Raji (cell line): ENCODE data around the gene MEN1.

Experiments
- POLR2A ChIP-seq: IDR thresholded peaks from 2 replicates; pipeline ENCODE4 v1.6.1; 2011; ENCODE audit warnings: low read depth, low read length, control low read depth; ENCODE audit not compliant: insufficient read depth

Gene MEN1

DNA sequence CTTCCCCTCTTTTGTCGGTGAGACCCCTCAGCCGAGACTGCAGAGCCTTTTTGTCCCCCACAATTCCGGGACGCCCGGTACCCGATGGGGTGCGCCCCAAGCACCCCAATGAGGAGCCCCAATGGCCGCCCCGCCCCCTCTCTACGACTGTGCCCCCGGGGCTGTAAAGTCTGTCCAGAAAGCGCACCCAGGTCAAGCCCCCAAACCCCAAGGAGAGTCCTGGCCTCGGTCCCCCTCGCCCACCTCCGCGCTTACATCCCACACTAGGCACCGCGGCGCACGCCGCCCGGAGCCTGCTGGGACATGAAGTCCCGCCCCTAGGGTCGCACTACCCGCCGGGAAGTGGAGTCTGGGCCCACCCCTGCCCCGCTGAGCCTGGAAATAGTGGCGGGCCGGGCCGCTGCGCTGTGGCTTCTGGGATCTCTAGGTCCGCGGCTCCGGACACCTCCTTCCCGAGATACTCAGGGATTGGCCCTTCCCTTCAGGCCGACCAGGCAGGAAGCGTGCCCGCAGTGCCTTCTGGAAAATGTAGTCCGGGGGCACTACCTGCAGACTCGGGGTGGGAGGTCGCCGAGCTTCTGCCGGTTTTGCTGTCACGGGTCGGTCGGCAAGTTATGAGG is at the start of gene MEN1:
TSS of gene MEN1 (minus strand) at position 281 of the 620 bp plus-strand sequence. CDS start 442 bp downstream, outside the sequence.
- peak; percentile 85 for TF ChIP-seq POLR2A

DNA sequence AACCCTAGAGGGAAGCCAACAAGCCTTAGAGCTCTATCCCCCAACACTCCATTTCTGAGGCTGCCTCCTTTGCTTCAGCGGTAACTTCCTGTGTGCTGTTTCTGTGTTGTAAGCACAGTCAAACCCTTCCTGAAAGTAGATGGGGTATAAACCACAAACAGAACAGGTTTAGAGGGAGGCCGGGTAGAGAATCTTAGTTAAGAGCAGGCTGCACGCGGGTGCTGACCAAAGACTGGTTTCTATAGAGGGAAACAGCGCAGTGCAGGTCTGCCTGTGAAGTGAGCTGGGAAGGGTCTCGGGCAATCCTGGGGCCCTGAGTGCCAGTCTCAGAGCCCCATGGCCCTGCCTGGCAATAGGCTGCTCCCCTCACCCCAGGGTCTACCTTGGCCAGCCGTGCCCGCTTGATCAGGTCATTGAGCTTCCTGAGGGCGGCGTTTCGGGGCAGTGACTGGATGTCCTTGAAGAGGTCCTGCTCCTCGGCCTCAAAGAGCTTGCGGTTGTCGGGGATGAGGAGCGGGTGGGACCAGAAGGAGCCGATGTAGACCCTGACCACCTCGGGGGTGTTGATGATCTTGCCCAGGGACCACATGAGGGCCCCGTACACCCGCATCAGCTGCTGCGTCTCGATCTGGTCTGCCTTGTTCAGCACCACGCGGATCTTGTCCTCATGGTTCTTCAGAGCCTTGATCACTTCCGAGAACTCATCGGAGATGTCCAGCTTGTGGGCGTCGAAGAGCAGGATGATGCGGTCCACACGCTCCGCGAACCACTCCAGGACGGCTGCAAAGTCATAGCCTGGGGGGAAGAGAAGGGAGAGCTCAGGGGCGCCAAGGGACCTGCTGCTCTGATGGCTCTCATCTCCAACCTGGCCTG is 49.4 kb upstream of the MEN1 start:
- TF ChIP-seq POLR2A = 0 out of 2 replicates have a peak, but pooled peaks have one; percentile 27

GRCh38 chr11:64858467-64859263 is 48.3 kb upstream of the MEN1 start:
- TF ChIP-seq POLR2A = no peak

DNA sequence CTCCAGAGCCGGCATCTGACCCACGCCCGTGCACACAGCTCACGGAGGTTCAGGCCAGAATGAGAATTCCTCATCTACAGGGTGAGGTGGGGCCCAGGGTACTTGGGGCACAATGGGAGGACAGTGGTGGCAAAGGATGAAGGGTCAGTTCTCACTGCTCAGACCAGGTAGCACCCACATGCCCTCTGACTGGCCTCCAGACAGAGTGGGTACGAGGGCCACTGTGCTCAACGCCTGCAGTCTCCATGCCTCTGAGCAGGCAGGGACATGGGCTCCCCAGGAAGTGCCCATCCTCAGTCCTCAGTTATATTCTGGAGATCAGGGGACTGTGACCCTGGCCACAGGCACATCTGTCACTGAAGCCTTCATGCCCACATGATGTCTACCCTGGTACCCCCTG is 47.1 kb upstream of the MEN1 start:
- TF ChIP-seq POLR2A = no peak

DNA sequence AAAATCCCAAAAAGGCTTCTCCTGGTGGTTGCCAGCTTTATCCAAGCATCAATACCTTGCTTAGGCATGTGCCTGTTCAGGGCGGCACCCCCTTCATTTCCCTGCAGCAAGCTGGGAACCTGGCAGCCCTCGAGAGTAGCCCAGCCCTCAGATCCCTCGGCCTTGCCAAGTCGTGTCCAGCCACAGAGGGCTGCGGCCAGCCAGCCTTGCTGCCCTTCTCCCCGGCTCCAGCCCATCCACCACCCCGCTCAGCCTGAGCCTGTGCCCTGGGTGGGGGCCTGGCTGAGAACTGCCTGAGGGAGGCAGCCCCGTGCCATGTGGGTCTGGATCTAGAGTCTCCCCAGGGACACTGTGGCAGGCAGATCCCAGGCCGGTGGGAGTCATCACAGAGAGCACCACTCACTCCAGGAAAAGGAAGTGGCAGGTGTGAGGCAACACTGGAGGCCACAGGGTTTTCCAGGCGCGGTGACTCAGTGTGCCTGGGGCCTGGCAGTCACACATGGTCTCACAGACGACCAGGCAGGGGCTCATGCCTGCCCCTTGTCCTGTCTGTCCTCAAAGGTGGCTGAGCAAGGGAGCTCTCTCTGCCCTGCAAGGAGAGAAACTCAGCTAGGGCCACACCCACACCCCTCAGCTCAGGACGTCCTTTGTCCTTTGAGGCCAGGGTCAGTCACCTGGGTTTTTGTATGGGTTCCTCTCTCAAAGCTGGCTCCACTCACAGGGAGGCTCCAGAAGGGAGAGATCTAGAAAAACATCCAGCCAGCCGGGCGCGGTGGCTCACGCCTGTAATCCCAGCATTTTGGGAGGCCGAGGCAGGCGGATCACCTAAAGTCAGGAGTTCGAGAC is 46.3 kb upstream of the MEN1 start:
- TF ChIP-seq POLR2A = no peak

DNA sequence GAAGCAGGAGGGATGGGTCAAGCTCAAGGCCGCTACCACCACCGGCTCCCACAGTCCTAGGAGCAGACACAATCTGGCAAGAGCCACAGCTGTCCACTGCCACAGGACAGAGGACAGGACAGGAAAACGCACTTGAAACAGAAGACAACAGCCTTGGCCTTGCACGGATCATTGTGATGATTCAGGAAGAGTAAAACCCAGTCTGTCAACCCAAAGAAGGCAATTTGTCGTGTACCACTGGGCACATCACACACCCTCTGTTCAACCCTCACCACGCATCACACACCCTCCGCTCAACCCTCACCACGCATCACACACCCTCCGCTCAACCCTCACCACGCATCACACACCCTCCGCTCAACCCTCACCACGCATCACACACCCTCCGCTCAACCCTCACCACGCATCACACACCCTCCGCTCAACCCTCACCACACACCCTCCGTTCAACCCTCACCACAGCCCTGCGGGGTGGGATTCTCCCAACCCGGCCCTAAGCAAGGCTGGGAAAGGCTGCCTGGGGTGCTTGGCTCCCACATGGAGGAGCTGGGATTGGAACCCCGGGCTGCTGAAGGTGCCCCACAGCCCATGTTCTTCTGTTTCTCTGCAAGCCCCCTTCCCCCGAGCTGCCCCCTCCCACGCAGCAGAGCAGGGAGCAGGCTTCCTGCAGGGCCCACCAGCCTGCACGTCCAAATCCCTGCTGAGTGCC is 45.4 kb upstream of the MEN1 start:
- no peak for TF ChIP-seq POLR2A

GRCh38 chr11:64854534-64855502 is 44.5 kb upstream of the MEN1 start:
- no peak for TF ChIP-seq POLR2A

DNA sequence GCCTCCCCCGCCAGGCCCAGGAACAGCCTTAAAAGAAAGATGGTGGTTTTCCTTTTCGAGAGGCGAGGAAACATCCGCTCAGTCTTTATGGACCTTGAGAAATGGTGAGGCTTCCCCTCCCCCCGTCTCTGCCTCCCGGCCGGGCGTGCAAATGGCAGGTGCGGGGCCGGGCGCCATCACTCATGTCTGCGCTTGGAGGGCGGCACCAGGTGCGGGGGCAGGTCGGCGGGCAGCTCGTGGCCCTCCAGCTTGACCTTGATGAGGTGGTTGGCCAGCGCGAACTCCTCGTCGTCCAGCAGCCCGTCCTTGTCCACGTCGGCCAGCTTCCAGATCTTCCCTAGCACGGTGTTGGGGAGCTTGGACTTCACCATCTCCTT is 43.8 kb upstream of the MEN1 start:
- TF ChIP-seq POLR2A = no peak

DNA sequence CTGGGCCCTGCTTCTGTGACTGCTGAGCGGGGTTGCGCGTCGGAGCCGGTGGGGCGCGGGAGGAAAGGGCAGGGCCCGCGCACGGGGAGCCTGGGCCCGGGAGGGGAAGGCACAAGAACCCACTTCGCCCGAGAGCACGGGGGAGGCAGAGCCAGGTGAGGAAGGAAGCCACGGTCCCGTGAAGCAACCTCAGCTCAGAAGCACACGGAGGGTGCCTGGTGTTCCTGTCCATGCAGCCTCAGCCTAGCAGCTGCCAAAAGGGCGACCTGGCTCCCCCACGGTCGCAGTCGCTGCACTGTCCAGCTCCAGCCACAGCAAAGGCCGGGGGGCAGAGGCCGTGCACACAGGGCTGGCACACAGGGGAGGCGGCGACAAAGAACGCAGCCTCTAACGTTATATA is 43.4 kb upstream of the MEN1 start:
- no peak for TF ChIP-seq POLR2A

DNA sequence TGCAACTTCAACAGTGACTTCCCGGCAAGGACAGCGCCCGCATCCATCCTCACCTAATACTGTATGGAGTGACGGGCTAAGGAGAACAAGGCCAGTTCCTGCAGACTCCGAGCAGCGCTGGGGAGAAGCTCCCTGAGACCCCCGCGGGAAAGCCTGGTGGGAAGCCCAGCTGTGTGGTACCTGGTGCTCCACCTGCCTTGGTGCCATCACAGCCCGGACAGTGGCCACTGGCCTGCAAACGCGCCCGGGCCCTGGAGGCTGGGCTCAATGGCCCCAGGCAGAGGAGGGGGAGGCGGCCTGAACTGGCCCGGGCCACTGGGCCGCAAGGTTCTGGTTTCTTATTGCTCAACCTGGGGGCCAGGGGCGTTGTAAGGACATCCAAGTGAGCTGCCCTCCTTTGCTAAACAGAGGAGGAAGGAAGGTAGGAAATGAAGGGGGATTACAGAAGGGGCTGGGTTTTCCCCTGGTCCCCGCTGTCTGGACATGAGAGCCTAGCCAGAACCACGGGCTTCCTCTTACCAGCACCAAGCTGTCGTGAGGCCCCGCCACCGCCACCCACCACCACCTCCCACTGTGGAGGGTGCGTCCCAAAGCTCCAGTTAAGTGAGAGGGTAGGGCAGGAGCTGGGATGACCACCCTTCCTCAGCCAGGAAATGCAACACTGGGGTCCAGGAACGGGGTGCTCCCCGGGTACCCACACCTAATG is 42.6 kb upstream of the MEN1 start:
- no peak for TF ChIP-seq POLR2A

GRCh38 chr11:64851831-64852351 is 41.5 kb upstream of the MEN1 start:
- peak; percentile 49; the same call in 1 of the 2 replicates for TF ChIP-seq POLR2A

GRCh38 chr11:64850979-64851567 is 40.7 kb upstream of the MEN1 start:
- TF ChIP-seq POLR2A = no peak; the same call in 1 of the 2 replicates
